ENCODE measurements around the gene C1orf198.

The C1orf198 gene

DNA sequence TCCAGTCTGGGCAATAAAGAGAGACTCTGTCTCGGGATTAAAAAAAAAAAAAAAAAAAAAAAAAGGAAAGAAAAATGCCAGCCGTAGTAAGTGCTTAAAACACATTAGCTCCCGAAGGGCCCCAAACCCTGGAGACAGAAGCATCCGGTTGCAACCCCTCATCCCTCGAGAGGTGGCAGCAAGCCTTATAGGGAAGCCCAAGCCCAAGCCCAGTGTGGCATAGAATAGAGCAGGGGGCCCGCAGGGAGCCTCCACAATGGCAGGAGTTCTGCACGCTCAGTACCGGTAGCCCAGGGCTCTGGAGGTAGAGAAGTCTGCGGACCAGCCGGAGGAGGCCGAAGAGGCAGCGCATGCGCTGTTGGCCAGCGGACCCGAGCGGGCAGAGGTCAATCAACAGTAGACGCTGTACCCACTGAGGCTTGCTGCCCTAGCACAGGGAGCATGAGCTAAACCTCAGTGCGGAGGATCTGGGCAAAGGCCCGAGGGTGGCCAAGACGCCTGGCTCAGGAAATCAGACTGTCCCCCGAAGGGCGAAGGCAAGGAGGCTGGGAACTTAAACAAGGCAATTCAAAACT lies 34.1 kb upstream of the C1orf198 start:
- Histone ChIP-seq H3K36me3 (ENCODE audit: control insufficient read depth, insufficient read depth, low read length) (no peaks in the 10 kb centered on the region), H3K4me1 (ENCODE audit: control insufficient read depth, insufficient read depth, low read length) (no peaks in the 10 kb centered on the region), H3K27me3 (ENCODE audit: control insufficient read depth, insufficient read depth, low read length) (no peaks in the 10 kb centered on the region), H3K27ac (ENCODE audit: low read depth, low read length) (no peak overlapping the region), H3K4me3 (ENCODE audit: low read depth, low read length) (no peak overlapping the region), H3K9ac (ENCODE audit: low read length) (no peak overlapping the region), H3K9me3 (ENCODE audit: control insufficient read depth, insufficient read depth, low read depth, low read length) (peaks cover 3% of the 10 kb centered on the region; the same call in 1 of the 2 replicates)

DNA sequence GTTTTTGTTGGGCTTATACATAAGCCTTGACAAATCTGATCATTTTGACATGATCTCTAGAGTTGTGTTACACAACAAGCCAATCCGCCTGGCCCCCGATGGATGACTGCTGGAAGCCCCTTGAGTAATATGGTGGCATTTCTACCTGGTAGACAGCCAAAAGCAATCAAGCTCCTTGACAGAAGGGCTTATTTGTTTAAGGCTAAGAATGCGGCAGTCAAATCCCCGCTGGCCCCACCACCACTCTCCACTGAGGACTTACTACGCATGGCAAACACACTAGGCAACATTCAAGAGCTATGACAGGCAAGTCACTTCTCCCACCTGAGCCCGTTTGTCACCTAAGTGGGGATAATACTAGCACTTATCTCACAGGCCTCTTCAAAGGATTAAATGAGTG lies 33.4 kb upstream of the C1orf198 start:
- Histone ChIP-seq H3K4me1 (ENCODE audit: control insufficient read depth, insufficient read depth, low read length) (no peaks in the 10 kb centered on the region), H3K9ac (ENCODE audit: low read length) (no peak overlapping the region), H3K27me3 (ENCODE audit: control insufficient read depth, insufficient read depth, low read length) (no peaks in the 10 kb centered on the region), H3K36me3 (ENCODE audit: control insufficient read depth, insufficient read depth, low read length) (no peaks in the 10 kb centered on the region), H3K4me3 (ENCODE audit: low read depth, low read length) (no peak overlapping the region), H3K27ac (ENCODE audit: low read depth, low read length) (no peak overlapping the region), H3K9me3 (ENCODE audit: control insufficient read depth, insufficient read depth, low read depth, low read length) (peaks cover 3% of the 10 kb centered on the region; the same call in 1 of the 2 replicates)

DNA sequence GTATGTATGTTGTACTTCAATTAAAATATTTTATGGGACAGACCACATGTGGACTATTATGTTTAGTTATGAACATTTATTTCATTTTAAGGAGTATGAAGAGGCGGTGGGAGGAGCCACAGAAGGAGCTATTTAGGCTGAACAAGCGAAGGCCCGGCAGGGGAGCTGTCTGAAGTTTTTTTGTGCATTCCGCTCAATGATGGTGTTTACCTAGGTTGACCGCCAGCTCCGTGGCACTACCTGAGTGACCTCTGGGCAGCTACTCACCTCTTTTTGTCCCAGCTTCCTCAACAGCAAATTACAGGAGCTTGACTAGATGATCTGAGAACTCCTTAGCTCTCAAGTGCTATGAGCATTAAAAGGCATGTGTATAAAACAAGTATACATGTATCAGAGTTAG lies 32.7 kb upstream of the C1orf198 start:
- no peak overlapping the region for H3K4me3 ChIP-seq (ENCODE audit: low read depth, low read length)
- no peaks in the 10 kb centered on the region for H3K36me3 ChIP-seq (ENCODE audit: control insufficient read depth, insufficient read depth, low read length)
- H3K27me3 ChIP-seq (ENCODE audit: control insufficient read depth, insufficient read depth, low read length), result no peaks in the 10 kb centered on the region
- H3K9ac ChIP-seq (ENCODE audit: low read length), result no peak overlapping the region
- H3K27ac ChIP-seq (ENCODE audit: low read depth, low read length), result no peak overlapping the region
- H3K4me1 ChIP-seq (ENCODE audit: control insufficient read depth, insufficient read depth, low read length), result no peaks in the 10 kb centered on the region
- peaks cover 3% of the 10 kb centered on the region; the same call in 1 of the 2 replicates for H3K9me3 ChIP-seq (ENCODE audit: control insufficient read depth, insufficient read depth, low read depth, low read length)

DNA sequence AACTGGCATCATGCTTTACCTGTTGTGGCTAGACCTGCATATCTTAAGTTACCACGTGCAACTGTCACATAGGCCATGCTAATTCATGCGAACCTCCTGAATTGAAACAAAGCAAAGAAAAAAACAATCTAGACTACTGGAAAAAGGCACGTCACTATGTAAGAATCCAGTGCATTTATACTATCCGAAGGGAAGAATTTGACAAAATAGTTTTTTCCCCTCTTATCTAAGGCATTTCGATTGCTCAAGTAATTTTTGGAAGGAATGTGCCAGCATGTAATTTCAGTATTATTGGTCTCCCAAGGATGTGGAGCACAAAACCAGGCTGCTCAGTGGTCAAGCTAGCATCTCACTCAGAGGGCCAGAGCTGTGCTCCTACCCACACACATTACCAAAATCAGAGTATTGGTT lies 31.5 kb upstream of the C1orf198 start:
- Histone ChIP-seq H3K4me3 (ENCODE audit: low read depth, low read length) (no peak overlapping the region), H3K27ac (ENCODE audit: low read depth, low read length) (no peak overlapping the region), H3K27me3 (ENCODE audit: control insufficient read depth, insufficient read depth, low read length) (no peaks in the 10 kb centered on the region), H3K4me1 (ENCODE audit: control insufficient read depth, insufficient read depth, low read length) (no peaks in the 10 kb centered on the region), H3K9me3 (ENCODE audit: control insufficient read depth, insufficient read depth, low read depth, low read length) (peaks cover 3% of the 10 kb centered on the region; the same call in 1 of the 2 replicates), H3K9ac (ENCODE audit: low read length) (no peak overlapping the region), H3K36me3 (ENCODE audit: control insufficient read depth, insufficient read depth, low read length) (no peaks in the 10 kb centered on the region)

DNA sequence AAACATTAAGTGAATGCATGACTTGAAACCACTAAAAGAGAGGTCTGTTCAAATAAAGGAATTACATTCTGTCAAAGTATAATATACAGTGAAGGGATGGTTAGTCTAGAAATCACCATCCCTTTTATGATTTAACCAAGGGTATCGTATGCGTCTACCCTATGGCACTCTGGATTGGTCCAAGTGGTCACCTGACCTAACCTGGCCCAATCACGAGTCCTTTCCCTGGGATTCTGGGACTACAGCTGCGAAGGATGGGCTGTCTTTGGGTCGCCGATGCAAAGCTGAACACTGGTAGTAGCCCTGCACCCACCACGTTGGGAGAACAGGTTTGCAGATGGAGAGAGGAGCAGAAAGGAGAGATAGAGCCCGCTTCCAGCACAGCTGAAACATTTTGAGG lies 30.4 kb upstream of the C1orf198 start:
- Histone ChIP-seq H3K9me3 (ENCODE audit: control insufficient read depth, insufficient read depth, low read depth, low read length) (peaks cover 3% of the 10 kb centered on the region; the same call in 1 of the 2 replicates), H3K27ac (ENCODE audit: low read depth, low read length) (no peak overlapping the region), H3K27me3 (ENCODE audit: control insufficient read depth, insufficient read depth, low read length) (no peaks in the 10 kb centered on the region), H3K4me3 (ENCODE audit: low read depth, low read length) (no peak overlapping the region), H3K36me3 (ENCODE audit: control insufficient read depth, insufficient read depth, low read length) (no peaks in the 10 kb centered on the region), H3K4me1 (ENCODE audit: control insufficient read depth, insufficient read depth, low read length) (no peaks in the 10 kb centered on the region), H3K9ac (ENCODE audit: low read length) (no peak overlapping the region)

DNA sequence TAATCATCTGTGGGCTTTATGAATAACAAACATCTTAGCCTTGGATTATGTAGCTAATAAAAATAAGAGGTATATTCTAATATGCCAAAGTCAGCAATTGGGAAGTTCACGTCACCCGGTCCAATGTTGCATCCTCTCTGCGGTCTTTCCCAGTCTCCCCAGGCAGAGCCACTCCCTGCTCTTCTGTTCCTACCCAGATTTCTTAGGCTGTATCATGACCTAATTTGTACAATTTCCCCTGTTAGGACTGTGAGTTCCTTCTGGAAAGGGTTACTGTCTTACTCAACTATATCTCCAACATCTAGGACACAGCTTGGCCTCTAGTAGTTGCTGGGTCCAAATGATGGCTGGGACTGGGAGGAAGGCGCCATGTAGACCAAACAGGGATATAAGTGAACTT lies 29.8 kb upstream of the C1orf198 start:
- Histone ChIP-seq H3K27ac (ENCODE audit: low read depth, low read length) (no peak overlapping the region), H3K9me3 (ENCODE audit: control insufficient read depth, insufficient read depth, low read depth, low read length) (peaks cover 3% of the 10 kb centered on the region; the same call in 1 of the 2 replicates), H3K9ac (ENCODE audit: low read length) (no peak overlapping the region), H3K4me1 (ENCODE audit: control insufficient read depth, insufficient read depth, low read length) (no peaks in the 10 kb centered on the region), H3K4me3 (ENCODE audit: low read depth, low read length) (no peak overlapping the region), H3K36me3 (ENCODE audit: control insufficient read depth, insufficient read depth, low read length) (no peaks in the 10 kb centered on the region), H3K27me3 (ENCODE audit: control insufficient read depth, insufficient read depth, low read length) (no peaks in the 10 kb centered on the region)

DNA sequence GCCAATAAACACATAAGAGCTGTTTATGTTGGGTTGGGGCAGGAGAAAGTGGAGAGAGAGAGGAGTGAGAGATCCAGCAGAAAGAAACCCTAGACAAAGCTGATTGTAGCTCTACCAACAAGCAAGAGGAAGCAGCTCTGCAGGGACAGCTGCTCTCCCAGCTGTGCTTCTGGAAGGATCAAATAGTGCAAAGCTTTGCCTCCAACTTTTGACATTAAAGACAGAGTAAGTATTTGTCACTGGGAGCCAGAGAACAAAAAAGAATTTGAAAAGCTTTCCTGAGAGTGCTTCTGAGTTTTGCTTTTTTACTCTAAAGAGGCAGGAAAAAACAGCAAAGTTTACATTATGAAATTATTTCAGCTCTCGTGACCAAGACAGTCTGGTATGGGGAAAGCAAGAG lies 28.5 kb upstream of the C1orf198 start:
- Histone ChIP-seq H3K4me1 (ENCODE audit: control insufficient read depth, insufficient read depth, low read length) (peaks cover 3% of the 10 kb centered on the region; the same call in 1 of the 2 replicates), H3K36me3 (ENCODE audit: control insufficient read depth, insufficient read depth, low read length) (no peaks in the 10 kb centered on the region), H3K27ac (ENCODE audit: low read depth, low read length) (no peak overlapping the region), H3K4me3 (ENCODE audit: low read depth, low read length) (no peak overlapping the region), H3K9ac (ENCODE audit: low read length) (no peak overlapping the region), H3K9me3 (ENCODE audit: control insufficient read depth, insufficient read depth, low read depth, low read length) (peaks cover 3% of the 10 kb centered on the region; the same call in 1 of the 2 replicates), H3K27me3 (ENCODE audit: control insufficient read depth, insufficient read depth, low read length) (no peaks in the 10 kb centered on the region)

DNA sequence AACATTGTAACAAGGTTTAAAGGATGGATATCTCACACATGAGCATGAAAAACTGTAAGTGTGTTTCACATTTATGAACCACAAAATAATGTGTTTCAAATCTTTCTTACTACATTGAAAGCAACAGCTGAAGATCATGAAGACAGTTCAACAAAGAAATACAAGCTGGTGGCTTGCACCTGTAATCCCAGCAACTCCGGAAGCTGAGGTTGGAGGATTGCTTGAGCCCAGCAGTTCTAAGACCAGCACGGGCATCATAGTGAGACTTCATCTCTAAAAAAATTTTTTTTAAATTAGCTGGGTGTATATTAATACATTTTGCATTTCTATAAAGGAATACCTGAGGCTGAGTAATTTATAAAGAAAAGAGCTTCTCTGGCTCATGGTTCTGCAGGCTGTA lies 27.1 kb upstream of the C1orf198 start:
- no peak overlapping the region for H3K4me3 ChIP-seq (ENCODE audit: low read depth, low read length)
- no peaks in the 10 kb centered on the region for H3K27me3 ChIP-seq (ENCODE audit: control insufficient read depth, insufficient read depth, low read length)
- H3K36me3 ChIP-seq (ENCODE audit: control insufficient read depth, insufficient read depth, low read length), result no peaks in the 10 kb centered on the region
- peaks cover 10% of the 10 kb centered on the region; the same call in 1 of the 2 replicates for H3K4me1 ChIP-seq (ENCODE audit: control insufficient read depth, insufficient read depth, low read length)
- H3K9ac ChIP-seq (ENCODE audit: low read length), result no peak overlapping the region
- no peak overlapping the region for H3K27ac ChIP-seq (ENCODE audit: low read depth, low read length)
- H3K9me3 ChIP-seq (ENCODE audit: control insufficient read depth, insufficient read depth, low read depth, low read length), result peaks cover 3% of the 10 kb centered on the region; the same call in 1 of the 2 replicates

DNA sequence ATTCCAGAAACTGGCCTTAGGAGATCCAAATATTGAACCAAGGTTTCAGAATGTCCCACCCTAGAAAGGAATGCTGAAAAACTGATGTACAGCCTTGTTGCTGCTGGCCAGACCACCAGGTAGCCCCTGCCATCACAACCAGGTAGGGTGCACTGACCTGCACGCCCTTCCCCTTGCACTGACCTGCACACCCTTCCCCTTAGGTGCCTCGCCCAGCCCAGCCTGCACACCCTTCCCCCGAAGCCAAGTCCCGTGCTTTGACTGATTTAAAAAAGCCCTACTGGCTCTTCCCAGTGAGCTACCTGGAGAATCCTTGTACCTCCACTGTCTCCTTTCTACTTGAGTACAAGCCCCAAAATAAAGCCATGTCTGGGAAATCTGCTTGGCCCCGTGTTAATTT lies 26.3 kb upstream of the C1orf198 start:
- Histone ChIP-seq H3K9me3 (ENCODE audit: control insufficient read depth, insufficient read depth, low read depth, low read length) (peaks cover 3% of the 10 kb centered on the region; the same call in 1 of the 2 replicates), H3K9ac (ENCODE audit: low read length) (no peak overlapping the region), H3K27me3 (ENCODE audit: control insufficient read depth, insufficient read depth, low read length) (no peaks in the 10 kb centered on the region), H3K27ac (ENCODE audit: low read depth, low read length) (no peak overlapping the region), H3K4me1 (ENCODE audit: control insufficient read depth, insufficient read depth, low read length) (peaks cover 10% of the 10 kb centered on the region; the same call in 1 of the 2 replicates), H3K4me3 (ENCODE audit: low read depth, low read length) (no peak overlapping the region), H3K36me3 (ENCODE audit: control insufficient read depth, insufficient read depth, low read length) (no peaks in the 10 kb centered on the region)

DNA sequence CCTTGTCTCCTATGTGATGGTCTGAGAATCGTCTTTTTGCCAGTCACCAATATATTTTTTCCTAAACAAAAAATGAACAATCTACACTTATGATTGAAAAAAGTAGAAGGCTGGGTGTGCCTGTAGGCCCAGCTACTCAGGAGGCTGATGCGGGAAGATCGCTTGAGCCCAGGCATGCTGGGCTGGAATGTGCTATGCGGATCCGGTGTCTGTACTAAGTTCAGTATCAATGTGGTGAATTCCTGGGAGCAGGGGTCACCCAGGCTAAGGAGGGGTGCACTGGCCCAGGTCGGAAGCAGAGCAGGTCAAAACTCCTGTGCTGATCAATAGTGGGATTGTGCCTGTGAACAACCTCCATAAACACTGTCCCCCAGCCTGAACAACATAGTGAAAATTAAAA lies 25.7 kb upstream of the C1orf198 start:
- H3K9ac ChIP-seq (ENCODE audit: low read length), result no peak overlapping the region
- H3K27ac ChIP-seq (ENCODE audit: low read depth, low read length), result no peak overlapping the region
- H3K27me3 ChIP-seq (ENCODE audit: control insufficient read depth, insufficient read depth, low read length), result no peaks in the 10 kb centered on the region
- no peaks in the 10 kb centered on the region for H3K36me3 ChIP-seq (ENCODE audit: control insufficient read depth, insufficient read depth, low read length)
- H3K4me1 ChIP-seq (ENCODE audit: control insufficient read depth, insufficient read depth, low read length), result peaks cover 10% of the 10 kb centered on the region; the same call in 1 of the 2 replicates
- H3K4me3 ChIP-seq (ENCODE audit: low read depth, low read length), result no peak overlapping the region
- peaks cover 3% of the 10 kb centered on the region; the same call in 1 of the 2 replicates for H3K9me3 ChIP-seq (ENCODE audit: control insufficient read depth, insufficient read depth, low read depth, low read length)

DNA sequence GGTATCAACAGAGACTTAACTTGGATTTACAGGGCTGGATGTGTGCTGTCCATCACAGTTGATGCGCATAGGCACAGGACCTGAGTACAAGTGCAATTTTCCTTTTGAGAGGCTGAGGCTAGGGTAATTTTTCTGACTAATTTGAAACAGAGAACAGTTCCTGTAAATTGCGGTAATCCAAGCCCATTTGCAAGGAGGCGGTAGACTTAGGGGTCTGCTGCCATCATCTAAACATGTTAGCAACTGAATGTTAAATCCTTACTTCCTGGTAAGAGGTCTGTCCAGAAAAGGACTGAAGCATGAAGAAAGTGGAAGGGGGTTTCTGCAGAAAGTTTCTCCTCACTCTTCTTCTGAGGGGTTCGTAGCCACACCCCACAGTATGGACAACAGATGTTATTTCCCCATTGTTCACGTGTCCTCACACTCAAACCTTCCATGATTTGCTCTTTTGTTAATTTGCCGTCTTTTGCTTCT lies 23.7 kb upstream of the C1orf198 start:
- H3K9ac ChIP-seq (ENCODE audit: low read length), result no peak overlapping the region
- no peak overlapping the region for H3K27ac ChIP-seq (ENCODE audit: low read depth, low read length)
- H3K4me1 ChIP-seq (ENCODE audit: control insufficient read depth, insufficient read depth, low read length), result peaks cover 10% of the 10 kb centered on the region; the same call in 1 of the 2 replicates
- H3K27me3 ChIP-seq (ENCODE audit: control insufficient read depth, insufficient read depth, low read length), result no peaks in the 10 kb centered on the region
- no peaks in the 10 kb centered on the region for H3K36me3 ChIP-seq (ENCODE audit: control insufficient read depth, insufficient read depth, low read length)
- H3K9me3 ChIP-seq (ENCODE audit: control insufficient read depth, insufficient read depth, low read depth, low read length), result no peaks in the 10 kb centered on the region
- H3K4me3 ChIP-seq (ENCODE audit: low read depth, low read length), result no peak overlapping the region

Data from HUES6 (cell line).